ENCODE data around the gene GNB2. TPM values are rescaled to one million over a fixed set of nuclear protein-coding genes. Genes with fewer than 3 reads are reported as not detected.

GNB2 gene
- total and polyA plus RNA-seq, 2 of the 13 experiments (the other 11 are each of a cell fraction or from before 2014, with no cell fraction given), result 48.3 to 67.1 TPM

DNA sequence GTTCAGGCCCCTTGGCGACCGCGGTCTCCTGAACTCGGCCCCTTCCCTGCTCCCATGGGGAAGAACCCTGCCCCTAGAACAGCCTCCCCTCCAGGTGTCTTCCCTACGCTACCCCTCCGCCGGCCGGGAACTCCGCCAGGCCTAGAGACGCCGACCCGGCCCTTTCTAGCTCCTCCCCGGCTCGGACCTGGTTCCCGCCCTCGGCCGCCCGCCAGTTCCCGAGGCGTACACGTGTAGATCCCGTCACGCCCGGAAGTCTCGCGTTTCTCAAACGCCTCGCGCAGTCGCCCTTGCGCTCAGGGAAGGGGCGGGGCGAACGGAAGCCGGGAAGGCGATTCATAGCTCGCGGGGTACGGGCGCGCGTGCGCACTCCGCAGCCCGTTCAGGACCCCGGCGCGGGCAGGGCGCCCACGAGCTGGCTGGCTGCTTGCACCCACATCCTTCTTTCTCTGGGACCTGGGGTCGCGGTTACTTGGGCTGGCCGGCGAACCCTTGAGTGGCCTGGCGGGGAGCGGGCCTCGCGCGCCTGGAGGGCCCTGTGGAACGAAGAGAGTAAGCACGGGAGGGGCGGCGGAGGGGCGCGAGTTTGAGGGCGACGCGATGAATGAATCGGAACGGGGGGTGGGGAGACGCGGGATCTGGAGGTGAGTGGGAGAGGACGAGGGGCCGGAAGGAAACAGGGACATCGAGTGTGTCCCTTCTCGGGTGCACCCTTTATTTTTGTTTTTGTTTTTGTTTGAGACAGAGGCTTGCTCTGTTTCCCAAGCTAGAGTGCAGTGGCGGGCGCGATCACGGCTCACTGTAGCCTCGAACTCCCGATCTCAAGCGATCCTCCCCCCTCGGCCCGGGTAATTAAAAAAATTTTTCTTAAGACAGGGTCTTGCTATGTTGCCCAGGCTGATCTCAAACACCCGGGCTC, 32.5 kb downstream of the GNB2 start, which contains the start of gene POP7 (continued):
- TF ChIP-seq ZNF138 (CRISPR knock-in tag; IDR thresholded peaks at IDR 0.05; ENCODE audit: low read depth) (no peak; the same call in 1 of the 2 replicates), MIXL1 (CRISPR knock-in tag; IDR thresholded peaks at IDR 0.05) (no peak; the same call in 1 of the 2 replicates), MAFG (CRISPR knock-in tag; IDR thresholded peaks at IDR 0.05) (no peak), KLF11 (CRISPR knock-in tag; IDR thresholded peaks at IDR 0.05) (no peak), SIN3B (IDR thresholded peaks at IDR 0.05; ENCODE audit: low read length) (no peak; the same call in 1 of the 2 replicates), ZBTB7B (CRISPR knock-in tag; IDR thresholded peaks at IDR 0.05) (peak; percentile 13; the same call in 1 of the 2 replicates), KAT2B (IDR thresholded peaks at IDR 0.05; ENCODE audit: borderline replicate concordance, low read depth, low read length) (no peak), ZNF629 (CRISPR knock-in tag; conservative IDR thresholded peaks at IDR 0.05) (no peak), RBM22 (optimal IDR thresholded peaks at IDR 0.05; ENCODE audit: low read length) (no peak), THYN1 (CRISPR knock-in tag; IDR thresholded peaks at IDR 0.05; ENCODE audit: borderline replicate concordance, low read depth) (no peak), KLF15 (CRISPR knock-in tag; IDR thresholded peaks at IDR 0.05; ENCODE audit: borderline replicate concordance) (no peak; the same call in 1 of the 2 replicates), NBN (conservative IDR thresholded peaks at IDR 0.05) (no peak), SKI (IDR thresholded peaks at IDR 0.05; ENCODE audit: partially characterized antibody) (no peak), ZNF329 (CRISPR knock-in tag; IDR thresholded peaks at IDR 0.05; ENCODE audit: low read depth) (no peak), ZSCAN9 (CRISPR knock-in tag; IDR thresholded peaks at IDR 0.05; ENCODE audit: borderline replicate concordance) (no peak), PRMT3 (CRISPR knock-in tag; IDR thresholded peaks at IDR 0.05; ENCODE audit: borderline replicate concordance, low read depth) (no peak), ZNF616 (CRISPR knock-in tag; IDR thresholded peaks at IDR 0.05; ENCODE audit: low read depth) (no peak; the same call in 1 of the 2 replicates), KDM1A (CRISPR knock-in tag; IDR thresholded peaks at IDR 0.05) (no peak)
- TF ChIP-seq, protein P1, sequence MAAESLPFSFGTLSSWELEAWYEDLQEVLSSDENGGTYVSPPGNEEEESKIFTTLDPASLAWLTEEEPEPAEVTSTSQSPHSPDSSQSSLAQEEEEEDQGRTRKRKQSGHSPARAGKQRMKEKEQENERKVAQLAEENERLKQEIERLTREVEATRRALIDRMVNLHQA (CRISPR knock-in tag; IDR thresholded peaks at IDR 0.05), result no peak
- TF ChIP-seq, protein P2, sequence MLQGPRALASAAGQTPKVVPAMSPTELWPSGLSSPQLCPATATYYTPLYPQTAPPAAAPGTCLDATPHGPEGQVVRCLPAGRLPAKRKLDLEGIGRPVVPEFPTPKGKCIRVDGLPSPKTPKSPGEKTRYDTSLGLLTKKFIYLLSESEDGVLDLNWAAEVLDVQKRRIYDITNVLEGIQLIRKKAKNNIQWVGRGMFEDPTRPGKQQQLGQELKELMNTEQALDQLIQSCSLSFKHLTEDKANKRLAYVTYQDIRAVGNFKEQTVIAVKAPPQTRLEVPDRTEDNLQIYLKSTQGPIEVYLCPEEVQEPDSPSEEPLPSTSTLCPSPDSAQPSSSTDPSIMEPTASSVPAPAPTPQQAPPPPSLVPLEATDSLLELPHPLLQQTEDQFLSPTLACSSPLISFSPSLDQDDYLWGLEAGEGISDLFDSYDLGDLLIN (CRISPR knock-in tag; IDR thresholded peaks at IDR 0.05; ENCODE audit: borderline replicate concordance), result no peak
- TF ChIP-seq, protein P3, sequence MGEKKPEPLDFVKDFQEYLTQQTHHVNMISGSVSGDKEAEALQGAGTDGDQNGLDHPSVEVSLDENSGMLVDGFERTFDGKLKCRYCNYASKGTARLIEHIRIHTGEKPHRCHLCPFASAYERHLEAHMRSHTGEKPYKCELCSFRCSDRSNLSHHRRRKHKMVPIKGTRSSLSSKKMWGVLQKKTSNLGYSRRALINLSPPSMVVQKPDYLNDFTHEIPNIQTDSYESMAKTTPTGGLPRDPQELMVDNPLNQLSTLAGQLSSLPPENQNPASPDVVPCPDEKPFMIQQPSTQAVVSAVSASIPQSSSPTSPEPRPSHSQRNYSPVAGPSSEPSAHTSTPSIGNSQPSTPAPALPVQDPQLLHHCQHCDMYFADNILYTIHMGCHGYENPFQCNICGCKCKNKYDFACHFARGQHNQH (CRISPR knock-in tag; IDR thresholded peaks at IDR 0.05), result peak; percentile 39
- TF ChIP-seq, protein P4, sequence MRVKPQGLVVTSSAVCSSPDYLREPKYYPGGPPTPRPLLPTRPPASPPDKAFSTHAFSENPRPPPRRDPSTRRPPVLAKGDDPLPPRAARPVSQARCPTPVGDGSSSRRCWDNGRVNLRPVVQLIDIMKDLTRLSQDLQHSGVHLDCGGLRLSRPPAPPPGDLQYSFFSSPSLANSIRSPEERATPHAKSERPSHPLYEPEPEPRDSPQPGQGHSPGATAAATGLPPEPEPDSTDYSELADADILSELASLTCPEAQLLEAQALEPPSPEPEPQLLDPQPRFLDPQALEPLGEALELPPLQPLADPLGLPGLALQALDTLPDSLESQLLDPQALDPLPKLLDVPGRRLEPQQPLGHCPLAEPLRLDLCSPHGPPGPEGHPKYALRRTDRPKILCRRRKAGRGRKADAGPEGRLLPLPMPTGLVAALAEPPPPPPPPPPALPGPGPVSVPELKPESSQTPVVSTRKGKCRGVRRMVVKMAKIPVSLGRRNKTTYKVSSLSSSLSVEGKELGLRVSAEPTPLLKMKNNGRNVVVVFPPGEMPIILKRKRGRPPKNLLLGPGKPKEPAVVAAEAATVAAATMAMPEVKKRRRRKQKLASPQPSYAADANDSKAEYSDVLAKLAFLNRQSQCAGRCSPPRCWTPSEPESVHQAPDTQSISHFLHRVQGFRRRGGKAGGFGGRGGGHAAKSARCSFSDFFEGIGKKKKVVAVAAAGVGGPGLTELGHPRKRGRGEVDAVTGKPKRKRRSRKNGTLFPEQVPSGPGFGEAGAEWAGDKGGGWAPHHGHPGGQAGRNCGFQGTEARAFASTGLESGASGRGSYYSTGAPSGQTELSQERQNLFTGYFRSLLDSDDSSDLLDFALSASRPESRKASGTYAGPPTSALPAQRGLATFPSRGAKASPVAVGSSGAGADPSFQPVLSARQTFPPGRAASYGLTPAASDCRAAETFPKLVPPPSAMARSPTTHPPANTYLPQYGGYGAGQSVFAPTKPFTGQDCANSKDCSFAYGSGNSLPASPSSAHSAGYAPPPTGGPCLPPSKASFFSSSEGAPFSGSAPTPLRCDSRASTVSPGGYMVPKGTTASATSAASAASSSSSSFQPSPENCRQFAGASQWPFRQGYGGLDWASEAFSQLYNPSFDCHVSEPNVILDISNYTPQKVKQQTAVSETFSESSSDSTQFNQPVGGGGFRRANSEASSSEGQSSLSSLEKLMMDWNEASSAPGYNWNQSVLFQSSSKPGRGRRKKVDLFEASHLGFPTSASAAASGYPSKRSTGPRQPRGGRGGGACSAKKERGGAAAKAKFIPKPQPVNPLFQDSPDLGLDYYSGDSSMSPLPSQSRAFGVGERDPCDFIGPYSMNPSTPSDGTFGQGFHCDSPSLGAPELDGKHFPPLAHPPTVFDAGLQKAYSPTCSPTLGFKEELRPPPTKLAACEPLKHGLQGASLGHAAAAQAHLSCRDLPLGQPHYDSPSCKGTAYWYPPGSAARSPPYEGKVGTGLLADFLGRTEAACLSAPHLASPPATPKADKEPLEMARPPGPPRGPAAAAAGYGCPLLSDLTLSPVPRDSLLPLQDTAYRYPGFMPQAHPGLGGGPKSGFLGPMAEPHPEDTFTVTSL (CRISPR knock-in tag; IDR thresholded peaks at IDR 0.05; ENCODE audit: borderline replicate concordance), result no peak
